H9 (cell line): ENCODE results near the gene NUP214. TPM values are rescaled to one million over a fixed set of nuclear protein-coding genes. Genes with fewer than 3 reads are reported as not detected.

Source experiments
- DNase-seq: peaks from one replicate; pipeline ENCODE4 v3.0.0-alpha.2; 2017
- H2AFZ ChIP-seq: one replicate; pipeline ENCODE4 v1.6.1; 2013; ENCODE audit warnings: mild to moderate bottlenecking, low read length, control low read depth, moderate library complexity
- H2AK5ac ChIP-seq: 2 replicates; pipeline ENCODE4 v1.6.1; 2013; ENCODE audit warnings: low read length, control low read depth, mixed read lengths; ENCODE audit not compliant: insufficient read length
- H2BK120ac ChIP-seq: one replicate; pipeline ENCODE4 v1.6.1; 2013; ENCODE audit warnings: low read depth, mild to moderate bottlenecking, low read length, control low read depth, inconsistent platforms; ENCODE audit not compliant: poor library complexity, severe bottlenecking
- H2BK12ac ChIP-seq: 2 replicates; pipeline ENCODE4 v1.6.1; 2013; ENCODE audit warnings: low read length, control low read depth, mixed read lengths, low read depth; ENCODE audit not compliant: insufficient read length
- H2BK15ac ChIP-seq: 2 replicates; pipeline ENCODE4 v1.6.1; 2013; ENCODE audit warnings: low read depth, low read length, control low read depth
- H2BK20ac ChIP-seq: one replicate; pipeline ENCODE4 v1.6.1; 2013; ENCODE audit warnings: low read depth, mild to moderate bottlenecking, low read length, control low read depth, inconsistent platforms; ENCODE audit not compliant: poor library complexity, severe bottlenecking
- H2BK5ac ChIP-seq: 2 replicates; pipeline ENCODE4 v1.6.1; 2013; ENCODE audit warnings: low read length, control low read depth, mixed read lengths; ENCODE audit not compliant: insufficient read length
- H3K14ac ChIP-seq: 2 replicates; pipeline ENCODE4 v1.6.1; 2013; ENCODE audit warnings: low read length, control low read depth; ENCODE audit not compliant: insufficient read depth
- H3K18ac ChIP-seq: 2 replicates; pipeline ENCODE4 v1.6.1; 2013; ENCODE audit warnings: low read depth, mild to moderate bottlenecking, mixed read lengths, low read length, control low read depth; ENCODE audit not compliant: insufficient read length
- H3K23ac ChIP-seq: 2 replicates; pipeline ENCODE4 v1.6.1; 2013; ENCODE audit warnings: low read length, control low read depth, mixed read lengths, low read depth; ENCODE audit not compliant: insufficient read length
- H3K23me2 ChIP-seq: 2 replicates; pipeline ENCODE4 v1.6.1; 2013; ENCODE audit warnings: low read depth, mild to moderate bottlenecking, mixed read lengths, low read length, control low read depth; ENCODE audit not compliant: insufficient read length, poor library complexity, severe bottlenecking
- H3K27ac ChIP-seq: 2 replicates; pipeline ENCODE4 v1.5.1; 2013; ENCODE audit warnings: low read length, control low read depth, mixed read lengths, low read depth; ENCODE audit not compliant: insufficient read length
- H3K27me3 ChIP-seq: 2 replicates; pipeline ENCODE4 v1.6.1; 2013; ENCODE audit warnings: low read length, control low read depth, inconsistent platforms; ENCODE audit not compliant: insufficient read depth
- H3K4ac ChIP-seq: 2 replicates; pipeline ENCODE4 v1.6.1; 2013; ENCODE audit warnings: low read depth, mild to moderate bottlenecking, control low read depth, inconsistent platforms, low read length, moderate library complexity
- H3K4me1 ChIP-seq: 2 replicates; pipeline ENCODE4 v1.6.1; 2013; ENCODE audit warnings: low read length, control low read depth, inconsistent platforms; ENCODE audit not compliant: insufficient read depth
- H3K4me2 ChIP-seq: 2 replicates; pipeline ENCODE4 v1.6.1; 2013; ENCODE audit warnings: low read length, control low read depth, mixed read lengths; ENCODE audit not compliant: insufficient read length, insufficient read depth
- H3K56ac ChIP-seq: 2 replicates; pipeline ENCODE4 v1.6.1; 2013; ENCODE audit warnings: low read depth, mild to moderate bottlenecking, mixed read lengths, low read length, control low read depth; ENCODE audit not compliant: insufficient read length
- H3K79me1 ChIP-seq: 2 replicates; pipeline ENCODE4 v1.6.1; 2013; ENCODE audit warnings: low read depth, mild to moderate bottlenecking, moderate library complexity, low read length, control low read depth, inconsistent platforms; ENCODE audit not compliant: insufficient read depth, poor library complexity, severe bottlenecking
- H3K79me2 ChIP-seq: 2 replicates; pipeline ENCODE4 v1.6.1; 2013; ENCODE audit warnings: low read length, control low read depth, inconsistent platforms; ENCODE audit not compliant: insufficient read depth
- H3K9ac ChIP-seq: 2 replicates; pipeline ENCODE4 v1.6.1; 2013; ENCODE audit warnings: low read length, control low read depth, mixed read lengths; ENCODE audit not compliant: insufficient read length; ENCODE audit errors: extremely low read depth
- H3K9me3 ChIP-seq: one replicate; pipeline ENCODE4 v1.6.1; 2013; ENCODE audit warnings: low read depth, low read length, inconsistent platforms; ENCODE audit not compliant: control insufficient read depth
- H3T11ph ChIP-seq: one replicate; pipeline ENCODE4 v1.6.1; 2013; ENCODE audit warnings: mild to moderate bottlenecking, low read length, control low read depth, inconsistent platforms
- H4K20me1 ChIP-seq: one replicate; pipeline ENCODE4 v1.6.1; 2013; ENCODE audit not compliant: control insufficient read depth, insufficient read length, insufficient read depth
- H4K5ac ChIP-seq: 2 replicates; pipeline ENCODE4 v1.6.1; 2013; ENCODE audit warnings: low read depth, mild to moderate bottlenecking, mixed read lengths, low read length, control low read depth; ENCODE audit not compliant: insufficient read length
- H4K8ac ChIP-seq: replicated peaks from 2 replicates; pipeline ENCODE4 v1.6.1; 2013; ENCODE audit warnings: low read length, control low read depth, mixed read lengths, low read depth; ENCODE audit not compliant: insufficient read length
- H4K91ac ChIP-seq: 2 replicates; pipeline ENCODE4 v1.6.1; 2013; ENCODE audit warnings: low read depth, mild to moderate bottlenecking, moderate library complexity, mixed read lengths, low read length, control low read depth; ENCODE audit not compliant: insufficient read length
- H3K27ac Mint-ChIP-seq, 3 experiments: 2 replicates in 2 of 3; 3 replicates in 1 of 3; pipeline ENCODE4 v1.8.0; 2020 to 2021; ENCODE audit warnings: mixed read lengths in 3 of 3, mild to moderate bottlenecking in 1 of 3, moderate library complexity in 1 of 3
- H3K27me3 Mint-ChIP-seq: 2 replicates; pipeline ENCODE4 v1.8.0; 2021; ENCODE audit warnings: low read depth, mild to moderate bottlenecking, moderate library complexity, mixed read lengths
- H3K36me3 Mint-ChIP-seq, 3 experiments: 2 replicates in 2 of 3; 3 replicates in 1 of 3; pipeline ENCODE4 v1.8.0; 2020 to 2021; ENCODE audit warnings: low read depth in 3 of 3, mixed read lengths in 3 of 3; ENCODE audit not compliant: insufficient read depth in 1 of 3
- H3K4me1 Mint-ChIP-seq, 2 experiments: 2 replicates each; pipeline ENCODE4 v1.8.0; 2020; ENCODE audit warnings: mixed read lengths in 2 of 2
- H3K4me3 Mint-ChIP-seq, 2 experiments: 2 replicates in 1 of 2; 3 replicates in 1 of 2; pipeline ENCODE4 v1.8.0; 2020 to 2021; ENCODE audit warnings: mild to moderate bottlenecking in 2 of 2, mixed read lengths in 2 of 2, moderate library complexity in 1 of 2
- H3K9me3 Mint-ChIP-seq, 2 experiments: 2 replicates in 1 of 2; 3 replicates in 1 of 2; pipeline ENCODE4 v1.8.0; 2020; ENCODE audit warnings: mild to moderate bottlenecking in 2 of 2, mixed read lengths in 2 of 2, moderate library complexity in 1 of 2
- CTCF ChIP-seq: fragments of 200-600 bp; sonication (generic); conservative IDR thresholded peaks from 3 replicates; pipeline ENCODE4 v1.8.0; 2021; ENCODE audit warnings: antibody characterized with exemption, mild to moderate bottlenecking
- WGBS: extraction: QIAGEN DNeasy Blood & Tissue Kit; methylation state at CpG from one replicate; pipeline ENCODE4 v1.1.7; 2013; ENCODE audit warnings: missing lambda C conversion rate, low lambda C conversion rate, mixed read lengths; ENCODE audit not compliant: insufficient read length; ENCODE audit errors: extremely low coverage; 5-methylcytosine and 5-hydroxymethylcytosine counted together
- total RNA-seq: library from RNA; stranded (reverse); gene quantifications from 2 replicates; pipeline ENCODE4 v1.2.1, GENCODE V29; 2021

The NUP214 gene
- total RNA-seq, 1 experiment from 2014 or later = 53.8 TPM

- Histone ChIP-seq H3K18ac (no peak overlapping the region), H4K91ac (no peak overlapping the region), H3K9me3 (no peaks in the 10 kb centered on the region), H4K20me1 (no peaks in the 10 kb centered on the region), H2BK15ac (no peak overlapping the region), H3K27ac (no peak overlapping the region), H3K79me1 (no peaks in the 10 kb centered on the region), H3K4ac (no peak overlapping the region), H3K14ac (no peak overlapping the region), H2BK120ac (no peak overlapping the region), H3K79me2 (no peaks in the 10 kb centered on the region), H2BK20ac (no peak overlapping the region), H2BK5ac (no peak overlapping the region), H3K9ac (no peak overlapping the region), H3K4me1 (no peaks in the 10 kb centered on the region), H3T11ph (no peak overlapping the region), H3K23ac (no peak overlapping the region), H2BK12ac (no peak overlapping the region), H2AK5ac (no peak overlapping the region), H3K27me3 (no peaks in the 10 kb centered on the region), H3K23me2 (no peaks in the 10 kb centered on the region), H3K4me2 (no peak overlapping the region), H4K5ac (no peak overlapping the region), H2AFZ (no peak overlapping the region), H4K8ac (no peak overlapping the region), H3K56ac (no peak overlapping the region)
- no peaks in the 10 kb centered on the region for H3K4me1 Mint-ChIP-seq
- DNase-seq = no peak
- H3K27ac Mint-ChIP-seq = no peak overlapping the region; a peak in 1 of 7 replicates
- peaks cover 29 to 78% (median 55%) of the 10 kb centered on the region in 3 experiments; a peak in 6 of 7 replicates for H3K36me3 Mint-ChIP-seq
- no CpG with 5 or more reads among the region's 11 CpGs for WGBS
- H3K4me3 Mint-ChIP-seq = no peak overlapping the region
- no peaks in the 10 kb centered on the region for H3K27me3 Mint-ChIP-seq
- H3K9me3 Mint-ChIP-seq = no peaks in the 10 kb centered on the region
- no peak for TF ChIP-seq CTCF
Measured at GRCh38 chr9:131197160-131197911, 72.0 kb downstream of the NUP214 start.
